GM10248 (cell line): ENCODE measurements around the gene BPIFB2.

Source experiments
- CTCF ChIA-PET: fragments of 300-600 bp; sonication (Branson Sonifier 250); formaldehyde crosslinking; extraction: SDS; loops from one replicate; lab custom pipeline; 2021; ENCODE audit warnings: antibody characterized with exemption; lab: Yijun Ruan, JAX
- POLR2A ChIA-PET: fragments of 350-650 bp; sonication (Branson Sonifier 250); formaldehyde crosslinking; extraction: SDS; loops from one replicate; lab custom pipeline; 2020; ENCODE audit warnings: antibody characterized with exemption; lab: Yijun Ruan, JAX
- DNase-seq: peaks from one replicate; pipeline ENCODE4 v3.0.0; 2012; ENCODE audit errors: extremely low spot score
- CTCF ChIP-seq: IDR thresholded peaks from 2 replicates; pipeline ENCODE4 v1.5.1; 2012; ENCODE audit warnings: mild to moderate bottlenecking, low read depth; ENCODE audit errors: extremely low read depth, missing control alignments, control extremely low read depth

Gene BPIFB2

GRCh38 chr20:33072813-33073212 lies 65.3 kb downstream of the BPIFB2 start:
- no peak for TF ChIP-seq CTCF
- ChIA-PET CTCF (interaction anchor here (1.4 kb wide), 1 partner anchor 170 kb away, joined by 3 read pairs; no protein-coding TSS in a partner anchor), POLR2A (no interaction called here)
- DNase-seq = no peak
